IMR-90 (cell line): ENCODE data around the gene IL34. TPM values are rescaled to one million over a fixed set of nuclear protein-coding genes. Genes with fewer than 3 reads are reported as not detected.

Source experiments
- ATAC-seq: fragments of 200-7000 bp; cut with Tn5 transposase; 2 replicates; pipeline ENCODE4 v1.9.1; 2020; ENCODE audit warnings: low read depth, mild to moderate bottlenecking, moderate library complexity
- BruUV-seq: library from RNA; stranded (reverse); fragments of 400-500 nt; replicated peaks from 2 replicates; lab custom pipeline; 2021; lab: Mats Ljungman, UMichigan
- CTCF ChIA-PET: fragments of 300-600 bp; formaldehyde crosslinking; extraction: SDS; loops from one replicate; lab custom pipeline; 2021; ENCODE audit warnings: antibody characterized with exemption; lab: Yijun Ruan, JAX
- POLR2A ChIA-PET: fragments of 300-600 bp; sonication (Branson Sonifier 250); formaldehyde crosslinking; loops from one replicate; lab custom pipeline; 2022; ENCODE audit warnings: antibody characterized with exemption; ENCODE audit not compliant: unreplicated experiment; lab: Charles Lee
- DNase-seq: peaks from one replicate; pipeline ENCODE4 v3.0.0; 2013
- H2AFZ ChIP-seq: replicated peaks from 2 replicates; pipeline ENCODE3; 2013; ENCODE audit warnings: low read length, mild to moderate bottlenecking; ENCODE audit not compliant: poor library complexity
- H2AK5ac ChIP-seq: 2 replicates; pipeline ENCODE4 v1.6.1; 2013; ENCODE audit warnings: low read depth, low read length, inconsistent platforms
- H2AK9ac ChIP-seq: replicated peaks from 2 replicates; pipeline ENCODE3; 2013; ENCODE audit warnings: mild to moderate bottlenecking, low read depth, low read length, moderate library complexity; ENCODE audit not compliant: poor library complexity
- H2BK120ac ChIP-seq: 2 replicates; pipeline ENCODE4 v1.6.1; 2013; ENCODE audit warnings: low read depth, low read length, inconsistent platforms
- H2BK15ac ChIP-seq: 3 replicates; pipeline ENCODE4 v1.6.1; 2013; ENCODE audit warnings: low read depth, low read length, inconsistent platforms
- H2BK20ac ChIP-seq: 2 replicates; pipeline ENCODE4 v1.6.1; 2013; ENCODE audit warnings: low read depth, mild to moderate bottlenecking, inconsistent platforms, low read length, moderate library complexity
- H2BK5ac ChIP-seq: 2 replicates; pipeline ENCODE4 v1.6.1; 2013; ENCODE audit warnings: mild to moderate bottlenecking, low read depth, low read length, inconsistent platforms; ENCODE audit not compliant: poor library complexity, severe bottlenecking
- H3K14ac ChIP-seq: replicated peaks from 2 replicates; pipeline ENCODE4 v1.6.1; 2013; ENCODE audit warnings: low read depth, low read length, inconsistent platforms
- H3K18ac ChIP-seq: 2 replicates; pipeline ENCODE4 v1.6.1; 2013; ENCODE audit warnings: low read depth, low read length, control low read depth
- H3K23ac ChIP-seq: 2 replicates; pipeline ENCODE4 v1.6.1; 2013; ENCODE audit warnings: low read depth, low read length, inconsistent platforms
- H3K27ac ChIP-seq: 2 replicates; pipeline ENCODE4 v1.5.1; 2013; ENCODE audit warnings: mild to moderate bottlenecking, control low read depth, low read length; ENCODE audit not compliant: insufficient read depth
- H3K27me3 ChIP-seq: 2 replicates; pipeline ENCODE4 v1.6.1; 2013; ENCODE audit warnings: low read length; ENCODE audit not compliant: control insufficient read depth, insufficient read depth
- H3K36me3 ChIP-seq: 2 replicates; pipeline ENCODE4 v1.6.1; 2013; ENCODE audit warnings: low read length, mixed read lengths; ENCODE audit not compliant: control insufficient read depth, insufficient read depth
- H3K4ac ChIP-seq: 2 replicates; pipeline ENCODE4 v1.6.1; 2013; ENCODE audit warnings: low read depth, low read length, inconsistent platforms
- H3K4me1 ChIP-seq: 2 replicates; pipeline ENCODE4 v1.6.1; 2013; ENCODE audit warnings: low read length, mixed read lengths; ENCODE audit not compliant: control insufficient read depth, insufficient read depth
- H3K4me2 ChIP-seq: 2 replicates; pipeline ENCODE4 v1.6.1; 2013; ENCODE audit warnings: low read depth, mild to moderate bottlenecking, control low read depth, low read length, moderate library complexity
- H3K4me3 ChIP-seq: 2 replicates; pipeline ENCODE4 v1.5.1; 2013; ENCODE audit warnings: low read depth, mild to moderate bottlenecking, control low read depth, low read length, moderate library complexity; ENCODE audit not compliant: insufficient read depth
- H3K56ac ChIP-seq: 2 replicates; pipeline ENCODE4 v1.6.1; 2013; ENCODE audit warnings: low read length, inconsistent platforms; ENCODE audit not compliant: insufficient read depth; ENCODE audit errors: extremely low read depth
- H3K79me1 ChIP-seq, 2 experiments: 2 replicates each; pipeline ENCODE4 v1.6.1; 2013; ENCODE audit warnings: low read length in 2 of 2, inconsistent platforms in 1 of 2, low read depth in 1 of 2
- H3K9ac ChIP-seq: 2 replicates; pipeline ENCODE4 v1.6.1; 2013; ENCODE audit warnings: low read depth, low read length, control low read depth
- H3K9me1 ChIP-seq: 2 replicates; pipeline ENCODE4 v1.6.1; 2013; ENCODE audit warnings: low read length, inconsistent platforms; ENCODE audit not compliant: insufficient read depth
- H3K9me3 ChIP-seq: 2 replicates; pipeline ENCODE4 v1.6.1; 2013; ENCODE audit warnings: low read length; ENCODE audit not compliant: control insufficient read depth, insufficient read depth
- H4K20me1 ChIP-seq: 2 replicates; pipeline ENCODE4 v1.6.1; 2013; ENCODE audit warnings: low read length, inconsistent platforms; ENCODE audit not compliant: insufficient read depth
- H4K5ac ChIP-seq: 2 replicates; pipeline ENCODE4 v1.6.1; 2013; ENCODE audit warnings: mild to moderate bottlenecking, low read depth, low read length, control low read depth
- H4K8ac ChIP-seq, 2 experiments: 2 replicates each; pipeline ENCODE4 v1.6.1; 2013; ENCODE audit warnings: low read depth in 2 of 2, low read length in 2 of 2, control low read depth in 1 of 2, inconsistent platforms in 1 of 2
- H4K91ac ChIP-seq: 2 replicates; pipeline ENCODE4 v1.6.1; 2013; ENCODE audit warnings: low read depth, low read length, inconsistent platforms; ENCODE audit not compliant: insufficient read depth
- FOS ChIP-seq: fragments of 150-350 bp; IDR thresholded peaks from 2 replicates; pipeline ENCODE4 v1.6.1; 2016; ENCODE audit warnings: low read depth, low read length
- POLR2A ChIP-seq: IDR thresholded peaks from 2 replicates; pipeline ENCODE4 v1.6.1; 2012; ENCODE audit warnings: mild to moderate bottlenecking, low read depth, low read length
- WGBS, 2 experiments: methylation state at CpG; one replicate each; pipeline versions ENCODE4 v1.1.5 to v1.1.7; 2013; ENCODE audit warnings: missing lambda C conversion rate in 2 of 2; ENCODE audit not compliant: insufficient read length in 1 of 2; ENCODE audit errors: extremely low coverage in 2 of 2; 5-methylcytosine and 5-hydroxymethylcytosine counted together
- dilution Hi-C: fragments of 300-500 bp; cut with HindIII; formaldehyde crosslinking; loops from one replicate; pipeline ENCODE4 v1.14.3; 2018; ENCODE audit warnings: low sequenced_read_pairs; ENCODE audit not compliant: unreplicated experiment
- in situ Hi-C: fragments of 300-500 bp; cut with MboI; formaldehyde crosslinking; loops from 3 replicates; pipeline ENCODE4 v1.14.3; 2019; ENCODE audit warnings: low sequenced_read_pairs, inconsistent platforms, mixed read lengths
- intact Hi-C: fragments of 100-400 bp; cut with micrococcal nuclease; formaldehyde crosslinking; loops from 2 replicates; pipeline ENCODE4 v1.10.0; 2022
- polyA plus RNA-seq, 3 experiments: library from polyadenylated mRNA; depleted of rRNA; stranded (reverse); fragments of >200 nt; gene quantifications; 2 replicates each; pipeline ENCODE4 v1.2.3, GENCODE V29; 2012; ENCODE audit warnings: low replicate concordance in 1 of 3
- total RNA-seq: library from RNA; depleted of rRNA; stranded (reverse); fragments of >200 nt; gene quantifications from 2 replicates; pipeline ENCODE4 v1.2.3, GENCODE V29; 2012

IL34 gene
- total and polyA plus RNA-seq, 2 of the 4 experiments (the other 2 are of a cell fraction) = 1.3 to 2.5 TPM

DNA sequence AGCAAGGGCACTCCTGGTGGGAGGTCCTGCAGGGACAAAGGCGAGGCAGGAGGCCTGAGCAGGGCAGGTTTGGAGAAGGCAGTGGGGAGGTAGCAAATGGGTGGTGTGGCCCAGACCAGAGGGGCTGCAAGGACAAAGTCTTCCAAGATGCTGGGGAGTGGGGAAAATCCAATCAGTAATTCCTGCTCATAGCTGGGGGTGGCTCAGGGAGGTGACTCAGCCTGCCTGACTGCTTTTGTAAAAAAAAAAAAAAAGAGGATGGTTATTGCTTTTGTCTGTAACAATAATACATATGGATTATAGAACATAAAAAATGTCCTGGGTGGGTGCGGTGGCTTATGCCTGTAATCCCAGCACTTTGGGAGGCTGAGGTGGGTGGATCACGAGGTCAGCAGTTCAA is 5.2 kb downstream of the IL34 start:
- Histone ChIP-seq H3K56ac (no peak overlapping the region), H3K4me2 (no peak overlapping the region), H4K5ac (peak overlapping the region; percentile 43; the same call in 1 of the 2 replicates), H3K14ac (peak overlapping the region; percentile 82; the same call in 1 of the 2 replicates), H3K27ac (no peak overlapping the region), H3K23ac (0 out of 2 replicates have a peak overlapping the region, but pooled peaks have one; percentile 14), H3K4me3 (no peak overlapping the region), H3K18ac (no peak overlapping the region), H2BK20ac (peak overlapping the region; percentile 63; the same call in 1 of the 2 replicates), H3K4ac (peak overlapping the region; percentile 48), H2BK5ac (no peak overlapping the region), H3K36me3 (no peaks in the 10 kb centered on the region), H4K91ac (no peak overlapping the region), H4K20me1 (no peaks in the 10 kb centered on the region), H3K4me1 (peaks cover 3% of the 10 kb centered on the region), H2BK120ac (peak overlapping the region; percentile 68; the same call in 1 of the 2 replicates), H2AK5ac (peak overlapping the region; percentile 88), H2BK15ac (peak overlapping the region; percentile 87; the same call in 2 of the 3 replicates), H3K79me1 (no peaks in the 10 kb centered on the region), H3K9me1 (no peaks in the 10 kb centered on the region; the same call in 1 of the 2 replicates), H4K8ac (peak overlapping the region in 1 of 2 experiments; percentile 49; a peak in 1 of 4 replicates), H2AFZ (peak overlapping the region; percentile 73), H3K9me3 (no peaks in the 10 kb centered on the region), H3K27me3 (no peaks in the 10 kb centered on the region), H2AK9ac (peak overlapping the region; percentile 11), H3K9ac (no peak overlapping the region)
- ATAC-seq (peak; percentile 13; the same call in 1 of the 2 replicates), DNase-seq (peak; percentile 38)
- no TSS peak for BruUV-seq
- WGBS, 2 experiments = no CpG with 5 or more reads among the region's 3 CpGs
- TF ChIP-seq POLR2A = no peak
- TF ChIP-seq FOS = peak; percentile 10; the same call in 1 of the 2 replicates
- intact Hi-C loops = loop anchor here (5.0 kb wide), 2 partner anchors 79 to 269 kb away; no protein-coding TSS in a partner anchor
- ChIA-PET CTCF (no interaction called here), POLR2A (no interaction called here)
- dilution Hi-C loops = no loop called here
- in situ Hi-C loops = loop anchor here (5.0 kb wide), 2 partner anchors 79 to 119 kb away; no protein-coding TSS in a partner anchor
